T-helper 22 cell (primary cell): Measurements from ENCODE around the gene SEC16A.
A peak's percentile ranks its signal among the peaks of the same experiment; 100 is the strongest.

Experiments
- DNase-seq: peaks from one replicate; pipeline ENCODE4 v3.0.0-alpha.2; 2020; ENCODE audit warnings: low read depth

SEC16A gene

GRCh38 chr9:136502196-136502595 is 19.4 kb upstream of the SEC16A start:
- no peak for DNase-seq

DNA sequence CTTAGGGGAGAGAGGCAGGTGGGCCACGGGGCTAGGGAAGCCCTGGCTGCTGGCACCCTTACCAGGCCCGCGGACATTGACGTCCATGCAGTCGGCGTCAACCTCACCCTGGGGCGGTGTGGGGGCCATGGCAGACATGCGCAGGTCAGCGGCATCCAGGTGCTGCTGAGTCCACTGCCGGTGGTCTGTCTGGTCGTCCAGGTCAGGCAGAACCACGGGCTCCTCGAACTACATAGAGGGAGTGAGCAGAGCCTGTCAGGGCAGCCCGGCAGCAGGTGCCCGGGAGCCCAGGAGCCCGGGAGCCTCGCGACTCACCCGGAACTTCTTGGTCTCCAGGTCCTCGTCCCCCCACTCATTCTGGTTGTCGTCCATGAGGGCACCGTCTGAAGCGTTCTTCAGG is 18.8 kb upstream of the SEC16A start:
- no peak for DNase-seq

- DNase-seq: no peak
These were observed 17.4 kb upstream of the SEC16A start for GRCh38 chr9:136499935-136500910.

DNA sequence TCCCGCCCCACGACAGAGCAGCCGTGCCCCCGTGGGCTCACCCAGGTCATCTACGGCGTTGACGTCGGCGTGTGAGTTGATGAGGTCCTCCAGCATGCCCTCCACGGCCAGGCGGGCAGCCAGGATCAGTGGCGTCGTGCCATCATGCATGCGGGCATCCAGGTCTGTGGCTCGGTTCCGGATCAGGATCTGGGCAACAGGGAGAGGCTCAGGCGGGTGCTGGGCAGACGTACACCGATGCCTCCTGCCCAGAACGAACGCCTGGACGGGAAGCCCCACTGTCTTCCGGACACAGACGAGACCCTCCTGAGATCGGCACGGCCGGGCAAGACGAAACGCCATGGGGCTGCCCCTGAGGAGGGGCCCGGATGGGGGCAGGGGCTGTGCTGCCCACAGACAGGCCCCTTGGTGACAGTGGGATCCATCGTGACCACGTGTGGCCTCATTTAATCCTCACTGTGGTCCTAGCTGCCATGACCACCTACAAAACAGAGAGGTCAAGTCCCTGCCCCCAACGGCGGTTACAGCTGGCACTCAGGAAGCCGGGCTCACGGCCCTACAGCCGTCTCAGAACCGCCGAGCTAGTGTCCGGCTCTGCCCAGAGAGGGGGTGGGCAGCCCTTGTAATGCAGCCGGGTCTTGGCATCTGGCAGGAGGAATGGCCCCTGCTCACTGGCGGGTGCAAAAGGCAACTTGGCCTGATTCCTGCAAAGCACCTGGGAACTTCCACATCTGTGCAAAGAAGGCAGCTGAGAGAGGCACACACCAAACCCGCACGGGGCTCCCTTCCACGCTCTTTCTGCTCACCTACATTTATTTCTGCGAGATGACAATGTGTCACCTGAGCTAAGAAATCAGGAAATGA is 16.5 kb upstream of the SEC16A start:
- DNase-seq: no peak

DNA sequence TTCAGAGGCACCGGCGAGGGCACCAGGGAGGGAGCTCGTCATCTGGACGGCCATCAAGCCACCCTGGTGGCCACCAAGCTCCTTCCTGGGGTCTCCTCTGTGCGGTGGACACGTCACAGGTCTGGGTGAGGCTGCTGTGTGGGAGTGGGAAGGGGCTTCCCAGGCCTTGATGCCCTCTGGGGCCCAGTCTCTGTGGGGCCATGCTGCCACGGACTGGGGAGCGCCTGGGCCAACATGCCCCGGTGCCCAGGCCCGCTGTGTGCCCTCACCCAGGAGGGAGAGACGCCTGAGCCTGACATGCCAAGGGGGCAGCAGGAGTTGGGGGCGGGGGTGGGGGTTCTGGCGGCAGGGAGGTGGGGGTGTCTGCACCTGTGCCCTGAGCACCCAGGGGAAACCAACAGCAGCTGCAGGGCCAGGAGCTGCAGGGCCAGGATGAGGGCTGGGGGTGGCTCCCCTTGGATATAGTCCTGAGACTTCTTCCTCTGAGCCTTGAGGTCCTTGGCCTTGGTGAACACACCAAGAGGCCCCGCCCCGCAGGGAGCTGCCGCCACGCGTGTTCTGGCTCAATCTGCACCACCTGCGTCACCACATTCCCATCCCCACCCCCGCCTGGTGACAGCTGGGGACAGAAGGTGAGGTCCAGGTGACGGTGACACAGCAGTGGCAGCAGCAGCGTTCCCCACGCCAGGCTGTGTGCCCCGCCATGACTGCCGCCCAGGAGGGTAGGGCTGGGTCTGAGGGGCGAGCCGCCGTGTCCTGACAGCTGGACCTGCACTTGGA is 15.3 kb upstream of the SEC16A start:
- DNase-seq: no peak

- DNase-seq: no peak
These were observed 14.2 kb upstream of the SEC16A start for GRCh38 chr9:136496801-136497620.

- no peak for DNase-seq
These were observed 13.3 kb upstream of the SEC16A start for GRCh38 chr9:136496181-136496580.

- no peak for DNase-seq
These were observed 12.5 kb upstream of the SEC16A start for GRCh38 chr9:136495238-136495800.

GRCh38 chr9:136494531-136495215 is 11.8 kb upstream of the SEC16A start:
- no peak for DNase-seq

GRCh38 chr9:136494012-136494411 is 11.2 kb upstream of the SEC16A start:
- DNase-seq: no peak

DNA sequence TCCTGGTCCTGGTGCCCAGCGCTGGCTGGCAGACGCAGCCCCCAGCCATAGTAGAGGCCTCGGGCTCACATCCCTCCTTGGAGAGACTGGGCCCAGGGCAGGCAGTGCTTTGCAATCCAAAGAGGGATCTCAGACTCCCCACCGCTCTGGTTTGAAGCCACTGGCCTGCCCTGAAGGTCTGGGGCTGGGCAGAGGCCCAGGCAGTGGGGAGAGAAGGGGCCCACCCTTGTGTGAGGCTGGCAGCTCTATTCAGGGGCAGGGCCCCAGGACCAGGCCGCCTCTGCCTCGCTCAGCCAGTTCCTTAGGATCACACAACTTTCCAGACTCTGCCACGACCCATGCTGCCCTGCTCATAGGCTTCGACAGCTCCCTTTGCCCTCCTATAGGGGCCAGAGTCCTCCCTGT is 10.7 kb upstream of the SEC16A start:
- no peak for DNase-seq

- no peak for DNase-seq
These were observed 10.2 kb upstream of the SEC16A start for GRCh38 chr9:136492978-136493522.

DNA sequence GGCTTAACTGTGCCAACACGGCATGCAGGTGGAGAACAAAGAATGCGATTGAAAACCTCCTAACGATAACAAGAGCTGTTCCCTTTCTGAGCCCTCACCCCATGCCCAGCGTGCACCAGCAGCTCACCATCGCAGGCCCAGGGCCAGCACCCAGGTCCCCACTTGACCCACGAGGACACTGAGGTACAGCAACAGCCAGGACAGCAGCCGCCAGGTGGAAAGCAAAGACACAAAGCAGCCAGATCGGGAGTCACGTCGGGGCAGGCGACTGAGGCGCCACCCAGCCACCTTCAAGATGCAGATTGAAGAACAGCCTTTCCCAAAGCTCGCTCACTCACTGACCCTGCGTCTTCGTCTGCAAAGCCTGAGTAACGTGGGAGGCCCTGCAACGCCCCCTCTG is 6.9 kb upstream of the SEC16A start:
- no peak for DNase-seq

- peak; percentile 43 for DNase-seq
These were observed 5.7 kb upstream of the SEC16A start for GRCh38 chr9:136488247-136489214.

- no peak for DNase-seq
These were observed 4.8 kb upstream of the SEC16A start for GRCh38 chr9:136487672-136488071.

DNA sequence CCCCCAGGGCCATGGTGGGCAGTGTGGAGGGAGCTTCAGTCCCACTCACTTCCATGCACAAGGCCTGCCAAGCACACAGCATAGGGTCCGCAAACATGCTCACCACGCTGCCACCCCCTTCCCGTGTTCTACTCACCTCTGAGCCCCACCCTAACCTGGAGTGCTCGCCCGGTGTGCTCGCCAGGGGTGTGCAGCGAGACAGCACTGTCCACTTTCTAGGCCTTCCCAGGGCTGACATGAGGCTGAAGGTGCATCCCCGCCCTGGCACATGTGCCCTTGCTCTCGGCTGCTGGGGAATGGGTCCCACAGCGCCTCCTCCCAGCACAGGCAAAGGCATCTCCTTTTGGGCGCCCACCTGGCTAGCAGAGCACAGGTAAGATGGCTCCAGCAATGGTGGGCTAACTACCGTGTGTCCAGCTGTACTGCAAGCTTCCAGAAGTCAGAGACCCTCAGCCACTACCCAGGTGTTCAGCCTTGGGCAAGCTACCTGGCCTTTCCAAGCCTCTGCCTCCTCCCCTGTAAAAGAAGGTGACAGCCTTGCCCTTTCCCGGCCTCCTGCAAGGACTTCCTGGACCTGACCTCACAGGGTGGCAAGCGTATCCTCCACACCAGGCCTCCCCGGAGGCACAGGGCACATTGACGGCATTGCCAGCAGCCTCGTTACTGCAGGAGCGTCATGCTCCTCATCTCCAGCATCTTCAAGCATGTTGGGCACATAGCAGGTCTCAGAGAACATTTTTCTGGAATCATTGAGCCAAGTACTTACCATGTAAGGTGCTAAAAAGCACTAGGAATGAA is 4.2 kb upstream of the SEC16A start:
- DNase-seq: no peak

GRCh38 chr9:136486131-136486530 is 3.3 kb upstream of the SEC16A start:
- no peak for DNase-seq
